Panc1 (cell line): ENCODE results near the gene DGKD.

Experiments used
- POLR2AphosphoS5 ChIP-seq: IDR thresholded peaks from 2 replicates; pipeline ENCODE4 v1.6.1; 2012; ENCODE audit warnings: mild to moderate bottlenecking, low read depth, low read length, moderate library complexity
- REST ChIP-seq, 2 experiments: IDR thresholded peaks; 2 replicates each; pipeline ENCODE4 v1.6.1; 2011 to 2012; ENCODE audit warnings: low read depth in 2 of 2, control low read depth in 1 of 2, low read length in 1 of 2, mild to moderate bottlenecking in 1 of 2, moderate library complexity in 1 of 2; ENCODE audit not compliant: insufficient read depth in 1 of 2
- SIN3A ChIP-seq: IDR thresholded peaks from 2 replicates; pipeline ENCODE4 v1.6.1; 2012; ENCODE audit warnings: low read depth, mild to moderate bottlenecking, low read length, moderate library complexity, borderline replicate concordance; ENCODE audit not compliant: insufficient read depth
- TCF7L2 ChIP-seq: IDR thresholded peaks from 2 replicates; pipeline ENCODE4 v1.6.1; 2011; ENCODE audit warnings: mild to moderate bottlenecking, low read depth, low read length, inconsistent platforms
- TF ChIP-seq, protein P1 (sequence below): fragments of 450-650 bp; IDR thresholded peaks from 2 replicates; pipeline ENCODE4 v1.5.1; 2017; ENCODE audit warnings: mild to moderate bottlenecking

GRCh38 chr2:233440314-233440713, 86.0 kb downstream of the DGKD start:
- TF ChIP-seq, protein P1, sequence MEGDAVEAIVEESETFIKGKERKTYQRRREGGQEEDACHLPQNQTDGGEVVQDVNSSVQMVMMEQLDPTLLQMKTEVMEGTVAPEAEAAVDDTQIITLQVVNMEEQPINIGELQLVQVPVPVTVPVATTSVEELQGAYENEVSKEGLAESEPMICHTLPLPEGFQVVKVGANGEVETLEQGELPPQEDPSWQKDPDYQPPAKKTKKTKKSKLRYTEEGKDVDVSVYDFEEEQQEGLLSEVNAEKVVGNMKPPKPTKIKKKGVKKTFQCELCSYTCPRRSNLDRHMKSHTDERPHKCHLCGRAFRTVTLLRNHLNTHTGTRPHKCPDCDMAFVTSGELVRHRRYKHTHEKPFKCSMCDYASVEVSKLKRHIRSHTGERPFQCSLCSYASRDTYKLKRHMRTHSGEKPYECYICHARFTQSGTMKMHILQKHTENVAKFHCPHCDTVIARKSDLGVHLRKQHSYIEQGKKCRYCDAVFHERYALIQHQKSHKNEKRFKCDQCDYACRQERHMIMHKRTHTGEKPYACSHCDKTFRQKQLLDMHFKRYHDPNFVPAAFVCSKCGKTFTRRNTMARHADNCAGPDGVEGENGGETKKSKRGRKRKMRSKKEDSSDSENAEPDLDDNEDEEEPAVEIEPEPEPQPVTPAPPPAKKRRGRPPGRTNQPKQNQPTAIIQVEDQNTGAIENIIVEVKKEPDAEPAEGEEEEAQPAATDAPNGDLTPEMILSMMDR = no peak
- TF ChIP-seq SIN3A (no peak), POLR2AphosphoS5 (no peak), REST (IDR thresholded peaks at IDR 0.05; ENCODE audit: insufficient read depth in 1 of 2, low read depth in 2 of 2, low read length in 1 of 2) (no peak), TCF7L2 (no peak)
